ENCODE results near the gene TSPO. TPM values are rescaled to one million over a fixed set of nuclear protein-coding genes. Genes with fewer than 3 reads are reported as not detected.
A peak's percentile ranks its signal among the peaks of the same experiment; 100 is the strongest.
"Not testable (repeated sequence)": the region's sequence is repeated elsewhere in the genome, so short reads cannot be mapped to it uniquely, and the experiment has no call there.

TSPO gene
- total and polyA plus RNA-seq, 5 donors from 2014 or later: 79.9 to 603 (median 386) TPM

DNA sequence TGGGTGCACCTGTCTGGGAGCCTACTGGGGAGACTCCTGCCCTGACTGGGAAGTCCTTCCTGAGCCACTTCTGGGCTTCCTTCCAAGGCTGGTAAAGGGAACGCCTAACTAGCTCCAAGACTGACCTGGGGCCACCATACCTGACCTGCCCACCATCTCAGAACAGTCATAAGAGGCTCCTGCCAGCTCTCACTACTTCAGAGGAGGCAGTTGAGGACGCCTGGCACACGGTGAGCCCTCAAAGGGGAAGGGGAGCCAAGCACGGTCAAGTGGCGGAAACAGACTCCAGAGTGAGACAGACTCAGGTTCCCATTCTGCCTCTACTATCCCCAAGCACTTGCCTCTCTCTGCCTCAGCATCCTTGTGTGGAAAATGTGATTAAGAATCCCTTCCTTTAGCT, 15.8 kb upstream of the TSPO start:
- Mint-ChIP-seq H3K36me3 (peaks cover 17% of the 10 kb centered on the region), H3K4me3 (no peak overlapping the region), H3K4me1 (peaks cover 0 to 15% (median 6%) of the 10 kb centered on the region in 4 donors), H3K27ac (peak overlapping the region in 1 of 3 donors; percentile 25), H3K27me3 (no peaks in the 10 kb centered on the region), H3K9me3 (no peaks in the 10 kb centered on the region)
- no peaks in the 10 kb centered on the region for H3K4me1 ChIP-seq (ENCODE audit: control insufficient read depth, insufficient read depth, low read length, poor library complexity, severe bottlenecking)
- no peak overlapping the region for H3K27ac ChIP-seq (ENCODE audit: insufficient read depth, low read length, poor library complexity, severe bottlenecking)
- DNase-seq: no peak
- no peaks in the 10 kb centered on the region for H3K9me3 ChIP-seq (ENCODE audit: control insufficient read depth in 2 of 2, low read length in 2 of 2)
- peaks cover 31% of the 10 kb centered on the region for H3K36me3 ChIP-seq (ENCODE audit: control insufficient read depth, insufficient read depth, low read length)
- ATAC-seq (ENCODE audit: low read depth in 2 of 2): no peak
- H3K27me3 ChIP-seq (ENCODE audit: control insufficient read depth, insufficient read depth, low read length): no peaks in the 10 kb centered on the region
- H3K4me3 ChIP-seq (ENCODE audit: low read depth, low read length): no peak overlapping the region

- Mint-ChIP-seq H3K9me3 (no peaks in the 10 kb centered on the region), H3K36me3 (peaks cover 21% of the 10 kb centered on the region), H3K4me1 (peaks cover 0 to 17% (median 9%) of the 10 kb centered on the region in 4 donors), H3K4me3 (peak overlapping the region in 1 of 4 donors; percentile 66), H3K27ac (peak overlapping the region in 1 of 3 donors; percentile 73), H3K27me3 (no peaks in the 10 kb centered on the region)
- ATAC-seq (ENCODE audit: low read depth in 2 of 2) (peak; percentile 48 to 59), DNase-seq (peak; percentile 13 to 56 (median 32))
- Histone ChIP-seq H3K27ac (ENCODE audit: insufficient read depth, low read length, poor library complexity, severe bottlenecking) (no peak overlapping the region), H3K4me1 (ENCODE audit: control insufficient read depth, insufficient read depth, low read length, poor library complexity, severe bottlenecking) (no peaks in the 10 kb centered on the region), H3K9me3 (ENCODE audit: control insufficient read depth in 2 of 2, low read length in 2 of 2) (no peaks in the 10 kb centered on the region), H3K36me3 (ENCODE audit: control insufficient read depth, insufficient read depth, low read length) (peaks cover 31% of the 10 kb centered on the region), H3K27me3 (ENCODE audit: control insufficient read depth, insufficient read depth, low read length) (no peaks in the 10 kb centered on the region), H3K4me3 (ENCODE audit: low read depth, low read length) (no peak overlapping the region)
These were observed 15.1 kb upstream of the TSPO start for GRCh38 chr22:43136255-43136654.

GRCh38 chr22:43136801-43137200, 14.6 kb upstream of the TSPO start:
- H3K27me3 Mint-ChIP-seq: no peaks in the 10 kb centered on the region
- Histone ChIP-seq H3K4me1 (ENCODE audit: control insufficient read depth, insufficient read depth, low read length, poor library complexity, severe bottlenecking) (no peaks in the 10 kb centered on the region), H3K9me3 (ENCODE audit: control insufficient read depth in 2 of 2, low read length in 2 of 2) (no peaks in the 10 kb centered on the region), H3K27ac (ENCODE audit: insufficient read depth, low read length, poor library complexity, severe bottlenecking) (no peak overlapping the region), H3K36me3 (ENCODE audit: control insufficient read depth, insufficient read depth, low read length) (peaks cover 31% of the 10 kb centered on the region), H3K4me3 (ENCODE audit: low read depth, low read length) (no peak overlapping the region), H3K27me3 (ENCODE audit: control insufficient read depth, insufficient read depth, low read length) (no peaks in the 10 kb centered on the region)
- DNase-seq (no peak), ATAC-seq (ENCODE audit: low read depth in 2 of 2) (no peak)
- H3K4me3 Mint-ChIP-seq: peak overlapping the region in 1 of 4 donors; percentile 66
- H3K4me1 Mint-ChIP-seq: peaks cover 0 to 21% (median 10%) of the 10 kb centered on the region in 4 donors
- no peak overlapping the region for H3K27ac Mint-ChIP-seq
- no peaks in the 10 kb centered on the region for H3K9me3 Mint-ChIP-seq
- H3K36me3 Mint-ChIP-seq: peaks cover 21% of the 10 kb centered on the region

DNA sequence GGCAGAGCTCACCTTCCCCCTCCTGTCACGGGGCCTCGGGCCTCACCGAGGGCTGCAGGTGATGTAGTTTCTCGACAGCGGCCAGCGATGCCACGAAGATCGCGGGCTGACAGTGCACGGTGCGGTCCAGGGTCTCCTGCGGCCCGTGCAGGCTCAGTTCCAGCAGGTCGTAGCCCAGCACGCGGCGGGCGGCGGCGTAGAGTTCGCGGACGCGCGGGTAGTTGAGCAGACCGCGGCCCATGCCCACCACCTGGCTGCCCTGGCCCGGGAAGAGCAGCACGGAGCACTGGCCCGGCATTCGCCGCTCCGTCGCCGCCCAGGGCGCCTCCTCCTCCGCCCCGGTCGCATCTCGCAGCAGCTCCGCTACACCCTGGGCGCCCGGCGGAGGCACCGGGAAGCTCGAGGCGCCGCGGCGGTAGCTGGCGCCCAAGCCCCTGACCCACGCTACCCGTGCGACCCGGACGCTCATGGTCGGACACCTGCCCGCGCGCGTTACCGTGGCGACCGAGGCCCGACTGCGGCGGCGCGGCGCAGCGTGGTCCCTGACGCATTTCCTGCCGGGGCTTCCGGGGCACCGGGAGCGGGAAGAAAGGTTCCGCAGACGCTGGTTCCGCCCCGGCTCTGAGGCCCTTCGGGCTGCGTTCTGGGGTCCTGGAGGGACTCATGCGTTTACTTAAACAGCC, 8.3 kb upstream of the TSPO start, which contains the start of gene MCAT:
Gene MCAT (minus strand): TSS at position 519 of the 683 bp plus-strand sequence. CDS start 50 bp downstream, at position 469.
- Mint-ChIP-seq H3K27ac (peak within 1 kb of the TSS; percentile 87 to 91 (median 88)), H3K36me3 (peaks cover 16% of the 10 kb centered on the region), H3K4me3 (peak within 1 kb of the TSS; percentile 84 to 91 (median 87)), H3K9me3 (peaks cover 0 to 2% (median 0%) of the 10 kb centered on the region in 7 donors), H3K27me3 (peaks cover 4% of the 10 kb centered on the region), H3K4me1 (peaks cover 0 to 32% (median 15%) of the 10 kb centered on the region in 4 donors)
- Histone ChIP-seq H3K36me3 (ENCODE audit: control insufficient read depth, insufficient read depth, low read length) (peaks cover 14% of the 10 kb centered on the region), H3K27me3 (ENCODE audit: control insufficient read depth, insufficient read depth, low read length) (no peaks in the 10 kb centered on the region), H3K27ac (ENCODE audit: insufficient read depth, low read length, poor library complexity, severe bottlenecking) (peak within 1 kb of the TSS; percentile 83), H3K9me3 (ENCODE audit: control insufficient read depth in 2 of 2, low read length in 2 of 2) (no peaks in the 10 kb centered on the region), H3K4me1 (ENCODE audit: control insufficient read depth, insufficient read depth, low read length, poor library complexity, severe bottlenecking) (peaks cover 13% of the 10 kb centered on the region), H3K4me3 (ENCODE audit: low read depth, low read length) (peak within 1 kb of the TSS; percentile 81)
- ATAC-seq (ENCODE audit: low read depth in 2 of 2) (peak; percentile 80 to 88), DNase-seq (peak; percentile 74 to 86 (median 78))

GRCh38 chr22:43144949-43145348, 6.4 kb upstream of the TSPO start:
- H3K4me1 ChIP-seq (ENCODE audit: control insufficient read depth, insufficient read depth, low read length, poor library complexity, severe bottlenecking): peaks cover 13% of the 10 kb centered on the region
- Mint-ChIP-seq H3K4me1 (peaks cover 0 to 26% (median 14%) of the 10 kb centered on the region in 4 donors), H3K27ac (peak overlapping the region in 1 of 3 donors; percentile 66), H3K27me3 (peaks cover 4% of the 10 kb centered on the region), H3K9me3 (peaks cover 0 to 2% (median 0%) of the 10 kb centered on the region in 7 donors), H3K36me3 (peaks cover 10% of the 10 kb centered on the region), H3K4me3 (peak overlapping the region in 2 of 4 donors; percentile 55 to 65)
- no peaks in the 10 kb centered on the region for H3K9me3 ChIP-seq (ENCODE audit: control insufficient read depth in 2 of 2, low read length in 2 of 2)
- no peak overlapping the region for H3K4me3 ChIP-seq (ENCODE audit: low read depth, low read length)
- ATAC-seq (ENCODE audit: low read depth in 2 of 2) (no peak), DNase-seq (no peak)
- peaks cover 5% of the 10 kb centered on the region for H3K36me3 ChIP-seq (ENCODE audit: control insufficient read depth, insufficient read depth, low read length)
- no peaks in the 10 kb centered on the region for H3K27me3 ChIP-seq (ENCODE audit: control insufficient read depth, insufficient read depth, low read length)
- no peak overlapping the region for H3K27ac ChIP-seq (ENCODE audit: insufficient read depth, low read length, poor library complexity, severe bottlenecking)

DNA sequence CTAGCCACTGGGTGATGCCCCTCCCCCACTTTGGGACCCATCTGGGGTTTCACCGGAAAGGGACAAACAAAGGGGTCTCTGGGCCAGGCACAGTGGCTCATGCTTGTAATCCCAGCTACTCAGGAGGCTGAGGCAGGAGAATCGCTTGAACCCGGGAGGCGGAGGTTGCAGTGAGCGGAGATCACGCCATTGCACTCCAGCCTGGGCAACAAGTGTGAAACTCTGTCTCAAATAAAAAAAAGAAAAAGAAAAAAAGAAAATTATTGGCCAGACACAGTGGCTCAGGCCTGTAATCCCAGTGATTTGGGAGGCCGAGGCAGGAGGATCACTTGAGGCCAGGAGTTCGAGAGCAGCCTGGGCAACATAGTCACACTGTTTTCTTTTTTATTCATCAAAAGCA, 6.0 kb upstream of the TSPO start:
- H3K36me3 ChIP-seq (ENCODE audit: control insufficient read depth, insufficient read depth, low read length); H3K4me3 ChIP-seq (ENCODE audit: low read depth, low read length); H3K27ac Mint-ChIP-seq; H3K27me3 ChIP-seq (ENCODE audit: control insufficient read depth, insufficient read depth, low read length); ATAC-seq (ENCODE audit: low read depth in 2 of 2); H3K9me3 Mint-ChIP-seq; H3K27ac ChIP-seq (ENCODE audit: insufficient read depth, low read length, poor library complexity, severe bottlenecking); H3K9me3 ChIP-seq (ENCODE audit: control insufficient read depth in 2 of 2, low read length in 2 of 2); DNase-seq; H3K36me3 Mint-ChIP-seq; H3K27me3 Mint-ChIP-seq: not testable (repeated sequence)
- Mint-ChIP-seq H3K4me1 (peaks cover 0 to 27% (median 14%) of the 10 kb centered on the region in 4 donors), H3K4me3 (peak overlapping the region in 1 of 4 donors; percentile 65)
- peaks cover 13% of the 10 kb centered on the region for H3K4me1 ChIP-seq (ENCODE audit: control insufficient read depth, insufficient read depth, low read length, poor library complexity, severe bottlenecking)

DNA sequence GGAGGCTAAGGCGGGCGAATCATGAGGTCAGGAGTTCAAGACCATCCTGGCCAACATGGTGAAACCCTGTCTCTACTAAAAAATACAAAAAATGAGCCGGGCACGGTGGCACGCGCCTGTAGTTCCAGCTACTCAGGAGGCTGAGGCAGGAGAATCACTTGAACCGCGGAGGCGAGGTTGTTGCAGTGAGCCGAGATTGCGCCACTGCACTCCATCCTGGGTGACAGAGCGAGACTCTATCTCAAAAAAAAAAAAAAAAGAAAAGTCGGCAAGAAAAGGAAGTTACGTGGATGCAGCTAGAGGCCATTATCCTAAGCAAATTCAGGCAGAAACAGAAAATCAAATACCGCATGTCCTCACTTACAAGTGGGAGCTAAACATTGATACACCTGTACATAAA, 5.0 kb upstream of the TSPO start:
- H3K4me3 Mint-ChIP-seq: peak overlapping the region in 1 of 4 donors; percentile 71
- H3K4me1 Mint-ChIP-seq: peaks cover 0 to 28% (median 15%) of the 10 kb centered on the region in 4 donors

More for the DNA sequence above, 5.0 kb upstream of the TSPO start:
- H3K27ac ChIP-seq (ENCODE audit: insufficient read depth, low read length, poor library complexity, severe bottlenecking); H3K27me3 ChIP-seq (ENCODE audit: control insufficient read depth, insufficient read depth, low read length); ATAC-seq (ENCODE audit: low read depth in 2 of 2); H3K36me3 Mint-ChIP-seq; H3K4me3 ChIP-seq (ENCODE audit: low read depth, low read length); DNase-seq; H3K36me3 ChIP-seq (ENCODE audit: control insufficient read depth, insufficient read depth, low read length); H3K9me3 Mint-ChIP-seq; H3K9me3 ChIP-seq (ENCODE audit: control insufficient read depth in 2 of 2, low read length in 2 of 2); H3K27me3 Mint-ChIP-seq: not testable (repeated sequence)
- peak overlapping the region in 1 of 3 donors; percentile 38 for H3K27ac Mint-ChIP-seq
- H3K4me1 ChIP-seq (ENCODE audit: control insufficient read depth, insufficient read depth, low read length, poor library complexity, severe bottlenecking): peaks cover 20% of the 10 kb centered on the region

Data from CD4-positive, CD25-positive, alpha-beta regulatory T cell (primary cell).